Measurements from ENCODE around the gene PLIN1.

PLIN1 gene

DNA sequence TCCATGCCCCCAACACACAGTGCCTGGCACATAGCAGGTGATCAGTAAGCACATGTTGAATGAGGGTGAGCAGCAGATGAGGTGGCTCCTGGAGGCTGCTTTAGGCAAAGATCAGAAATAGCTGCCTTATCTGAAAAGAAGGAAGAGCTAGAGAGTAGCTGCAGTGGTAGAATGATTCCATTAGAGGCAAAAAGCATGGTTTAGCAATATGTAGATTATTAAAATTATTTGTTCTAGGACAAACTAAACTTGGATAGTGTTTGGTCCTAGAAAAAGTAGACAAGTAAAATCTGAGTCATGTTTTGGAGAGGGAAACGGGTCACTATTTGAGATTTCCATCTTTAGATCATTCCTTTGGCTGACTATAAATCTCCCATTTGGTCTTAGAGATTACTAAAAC is 56.0 kb downstream of the PLIN1 start:
- DNase-seq = no peak

DNA sequence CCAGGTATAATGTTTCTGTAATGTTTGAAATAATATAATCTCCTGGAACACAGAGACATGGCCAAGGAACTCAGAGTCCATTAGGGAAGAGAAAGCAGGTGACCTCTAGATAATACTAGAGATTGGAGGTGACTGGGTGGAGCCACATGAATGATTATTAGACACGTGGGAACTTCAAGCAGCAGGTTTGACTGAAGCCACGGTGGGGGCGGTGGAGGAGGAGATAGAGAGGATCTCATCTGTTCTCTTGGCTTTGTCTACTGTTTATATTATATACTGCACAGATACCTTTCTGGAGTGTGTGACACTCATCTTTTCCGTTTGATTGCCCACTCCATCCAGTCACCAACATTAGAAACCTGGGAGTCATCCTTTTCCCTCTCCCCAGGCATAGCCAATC is 57.6 kb downstream of the PLIN1 start:
- DNase-seq = no peak

DNA sequence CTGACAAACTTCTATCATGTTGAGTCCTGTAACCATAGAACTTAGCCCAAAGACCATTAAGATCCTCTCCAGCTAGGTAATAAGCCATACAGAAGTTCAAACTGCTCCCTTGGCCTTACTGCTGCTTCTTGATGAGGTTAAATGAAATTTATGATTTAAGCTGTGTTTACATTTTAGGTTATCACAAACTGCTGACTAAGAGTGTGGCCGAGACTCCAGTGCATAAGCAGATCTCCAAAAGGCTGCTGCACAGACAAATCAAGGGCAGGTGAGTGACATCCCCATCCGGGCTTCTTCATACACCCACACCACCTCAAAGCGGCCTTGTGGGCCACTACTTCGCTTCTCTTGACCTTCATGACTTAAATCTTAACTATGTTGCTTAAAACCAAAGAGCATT is 62.9 kb downstream of the PLIN1 start:
- DNase-seq = no peak

DNA sequence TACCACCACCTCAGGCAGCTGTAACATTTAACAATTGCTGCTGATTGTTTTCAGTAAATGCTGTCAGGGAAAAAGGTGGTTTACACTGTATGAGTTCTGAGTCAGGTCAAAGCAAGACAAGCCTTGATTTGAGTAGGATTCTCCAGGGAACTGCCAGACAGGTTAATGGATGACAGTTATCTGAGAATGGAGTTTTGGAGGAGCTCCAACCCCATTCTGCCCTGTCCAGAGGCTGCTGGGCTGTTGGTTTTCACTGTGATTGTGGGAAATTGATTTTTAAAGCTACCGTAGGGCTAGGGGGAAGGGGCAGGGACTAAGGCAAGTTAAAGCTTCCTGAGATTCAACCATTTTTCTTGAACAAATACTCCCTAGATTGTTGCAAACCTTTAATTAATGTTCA is 64.0 kb downstream of the PLIN1 start:
- DNase-seq = no peak

Data from NCI-H526 treated with DMSO at 0.1 percent for 48 hours (cell line).